K562 (cell line): Measurements from ENCODE around the gene GNPAT. TPM values are rescaled to one million over a fixed set of nuclear protein-coding genes. Genes with fewer than 3 reads are reported as not detected.
A peak's percentile ranks its signal among the peaks of the same experiment; 100 is the strongest.

ENCODE experiments used
- CHD2 ChIP-seq: IDR thresholded peaks from 2 replicates; pipeline ENCODE4 v1.6.1; 2011; ENCODE audit warnings: low read depth, low read length
- GTF2A2 ChIP-seq: IDR thresholded peaks from 2 replicates; pipeline ENCODE4 v1.6.1; 2016; ENCODE audit warnings: mild to moderate bottlenecking, missing genetic modification characterization, missing compliant biosample characterization
- HDAC1 ChIP-seq, 2 experiments: fragments of 450-650 bp; IDR thresholded peaks; 2 replicates each; pipeline ENCODE4 v1.6.1; 2016 to 2017; ENCODE audit warnings: inconsistent platforms in 1 of 2, mild to moderate bottlenecking in 1 of 2, moderate library complexity in 1 of 2
- HNRNPLL ChIP-seq: fragments of 200-400 bp; formaldehyde crosslinking; IDR thresholded peaks from 2 replicates; pipeline ENCODE4 v1.6.1; 2017; ENCODE audit warnings: low read length, low read depth, mild to moderate bottlenecking; ENCODE audit not compliant: poor library complexity, severe bottlenecking
- ILK ChIP-seq: fragments of 450-650 bp; IDR thresholded peaks from 2 replicates; pipeline ENCODE4 v1.6.1; 2016; ENCODE audit warnings: missing genetic modification characterization, low read depth, mild to moderate bottlenecking, missing compliant biosample characterization, moderate library complexity, borderline replicate concordance
- JUNB ChIP-seq: fragments of 450-650 bp; formaldehyde crosslinking; conservative IDR thresholded peaks from 2 replicates; pipeline ENCODE4 v1.4.0; 2020; ENCODE audit warnings: mild to moderate bottlenecking
- MAZ ChIP-seq, 2 experiments: fragments of 450-650 bp in 1 of 2; sonication (generic) in 1 of 2; formaldehyde crosslinking; IDR thresholded peaks in 1 of 2; conservative IDR thresholded peaks in 1 of 2; 2 replicates each; pipeline versions ENCODE4 v1.4.0 to v1.5.0; 2020; ENCODE audit warnings: mild to moderate bottlenecking in 1 of 2, missing genetic modification reagents in 1 of 2
- PHF8 ChIP-seq: fragments of 200-600 bp; sonication (generic); IDR thresholded peaks from 2 replicates; pipeline ENCODE4 v1.6.1; 2012; ENCODE audit warnings: mixed run types, mild to moderate bottlenecking, inconsistent platforms, low read length, moderate library complexity, borderline replicate concordance
- POLR2AphosphoS5 ChIP-seq: IDR thresholded peaks from 2 replicates; pipeline ENCODE4 v1.6.1; 2011; ENCODE audit warnings: mild to moderate bottlenecking, low read depth, low read length, moderate library complexity; ENCODE audit not compliant: control insufficient read depth, insufficient read depth
- RBM15 ChIP-seq: fragments of 200-400 bp; formaldehyde crosslinking; IDR thresholded peaks from 2 replicates; pipeline ENCODE4 v1.6.1; 2018; ENCODE audit warnings: mild to moderate bottlenecking, low read length, moderate library complexity; ENCODE audit not compliant: insufficient read depth
- SIRT6 ChIP-seq: IDR thresholded peaks from one replicate; pipeline ENCODE4 v1.6.1; 2012; ENCODE audit warnings: low read depth, mild to moderate bottlenecking, control low read depth, inconsistent platforms, low read length, moderate library complexity
- TAF15 ChIP-seq: fragments of 200-400 bp; formaldehyde crosslinking; IDR thresholded peaks from 2 replicates; pipeline ENCODE4 v1.6.1; 2017; ENCODE audit warnings: mild to moderate bottlenecking, low read depth, low read length, moderate library complexity
- TCF7 ChIP-seq: sonication (generic); IDR thresholded peaks from 2 replicates; pipeline ENCODE4 v1.6.1; 2016; ENCODE audit warnings: antibody characterized with exemption, borderline replicate concordance
- TCF7L2 ChIP-seq: fragments of 150-350 bp; IDR thresholded peaks from 2 replicates; pipeline ENCODE4 v1.6.1; 2016; ENCODE audit warnings: low read depth, mild to moderate bottlenecking, low read length, moderate library complexity
- ZNF12 ChIP-seq: sonication (generic); formaldehyde crosslinking; IDR thresholded peaks from 2 replicates; pipeline ENCODE4 v1.4.0; 2020; ENCODE audit warnings: mild to moderate bottlenecking, missing genetic modification reagents
- ZNF316 ChIP-seq: fragments of 450-650 bp; IDR thresholded peaks from 2 replicates; pipeline ENCODE4 v1.6.1; 2016
- ZNF583 ChIP-seq: fragments of 250-450 bp; sonication (Bioruptor Pico); IDR thresholded peaks from 2 replicates; pipeline ENCODE4 v1.4.0; 2020
- ZNF699 ChIP-seq: fragments of 250-450 bp; sonication (Bioruptor Pico); IDR thresholded peaks from 2 replicates; pipeline ENCODE4 v1.8.0; 2021; ENCODE audit warnings: mild to moderate bottlenecking, moderate library complexity; ENCODE audit not compliant: insufficient replicate concordance
- polyA plus RNA-seq, 8 experiments: library from polyadenylated mRNA; depleted of rRNA in 4 of 8; stranded (reverse) in 5 of 8; unstranded in 3 of 8; fragments of >200 nt; fragmentation: Nextera tagmentation in 2 of 8; fragmentation: Illumina TruSeq in 1 of 8; extraction: Ambion mirVana in 2 of 8; extraction: Trizol in 1 of 8; gene quantifications; 2 replicates each; pipeline versions ENCODE4 v1.2.1 to v1.2.3, GENCODE V29; 2011 to 2014; ENCODE audit warnings: inconsistent platforms in 1 of 8, missing spikeins in 1 of 8
- total RNA-seq, 7 experiments: library from RNA; depleted of rRNA in 6 of 7; stranded (reverse); fragments of >200 nt in 6 of 7; fragmentation: Illumina TruSeq in 2 of 7; extraction: Trizol in 2 of 7; gene quantifications; 2 replicates each; pipeline versions ENCODE4 v1.2.1 to v1.2.3, GENCODE V29; 2011 to 2021; ENCODE audit warnings: low replicate concordance in 1 of 7
- TF ChIP-seq, protein P1 (sequence below): sonication (generic); formaldehyde crosslinking; IDR thresholded peaks from 2 replicates; pipeline ENCODE4 v1.8.0; 2023; ENCODE audit warnings: missing genetic modification reagents, mild to moderate bottlenecking, borderline replicate concordance
- TF ChIP-seq, protein P2 (sequence below): fragments of 450-650 bp; IDR thresholded peaks from 2 replicates; pipeline ENCODE4 v1.6.1; 2017; ENCODE audit warnings: mild to moderate bottlenecking, moderate library complexity
- TF ChIP-seq, protein P3 (sequence below): fragments of 250-450 bp; sonication (Bioruptor Pico); IDR thresholded peaks from 2 replicates; pipeline ENCODE4 v1.6.1; 2021; ENCODE audit warnings: mild to moderate bottlenecking

The GNPAT gene
- total and polyA plus RNA-seq, 9 of the 15 experiments (the other 6 are each of a cell fraction or from before 2014, with no cell fraction given): 32.1 to 68.8 (median 50.7) TPM

DNA sequence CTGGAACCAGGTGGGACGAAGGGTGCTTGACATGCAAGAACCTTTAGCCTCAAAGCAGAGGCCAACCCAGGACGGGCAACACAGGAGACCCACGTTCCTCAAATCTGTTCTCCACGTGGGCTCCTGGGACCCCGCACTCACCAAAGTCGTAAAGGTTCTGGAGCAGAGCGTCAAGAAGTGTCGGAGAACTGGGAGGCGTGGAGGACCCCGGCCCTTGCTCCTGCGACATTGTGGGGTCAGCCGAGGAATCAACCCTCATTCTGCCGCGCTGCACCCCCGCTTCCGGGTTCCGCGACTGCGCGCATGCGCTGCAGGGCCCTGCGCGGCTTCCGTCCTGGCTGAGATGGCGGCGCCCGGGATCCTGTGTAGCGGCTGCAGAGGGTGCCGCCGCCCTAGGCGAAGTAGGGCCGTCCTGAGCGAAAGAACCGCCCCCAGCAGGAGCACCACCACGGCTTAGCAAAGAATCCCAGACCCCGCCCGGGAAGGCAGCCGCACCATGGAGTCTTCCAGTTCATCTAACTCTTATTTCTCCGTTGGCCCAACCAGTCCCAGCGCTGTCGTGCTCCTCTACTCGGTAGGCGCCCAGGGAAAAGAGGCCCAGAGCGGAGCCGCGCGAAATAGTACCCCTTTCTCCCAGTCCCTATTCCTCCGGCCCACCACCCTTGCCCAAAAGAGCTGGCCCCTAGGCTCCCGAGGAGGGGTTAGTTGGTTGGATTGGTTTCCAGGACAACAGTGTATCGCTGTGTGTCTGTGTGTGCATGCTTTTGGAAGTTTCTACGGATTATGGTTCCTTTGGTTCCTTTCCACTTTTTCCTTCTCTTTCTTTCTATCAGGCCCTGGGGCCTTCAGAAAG is at the start of gene GNPAT (continued):
- TF ChIP-seq ILK (tag): no peak
- peak; percentile 89 for TF ChIP-seq POLR2AphosphoS5
- no peak for TF ChIP-seq TCF7L2
- TF ChIP-seq, protein P1, sequence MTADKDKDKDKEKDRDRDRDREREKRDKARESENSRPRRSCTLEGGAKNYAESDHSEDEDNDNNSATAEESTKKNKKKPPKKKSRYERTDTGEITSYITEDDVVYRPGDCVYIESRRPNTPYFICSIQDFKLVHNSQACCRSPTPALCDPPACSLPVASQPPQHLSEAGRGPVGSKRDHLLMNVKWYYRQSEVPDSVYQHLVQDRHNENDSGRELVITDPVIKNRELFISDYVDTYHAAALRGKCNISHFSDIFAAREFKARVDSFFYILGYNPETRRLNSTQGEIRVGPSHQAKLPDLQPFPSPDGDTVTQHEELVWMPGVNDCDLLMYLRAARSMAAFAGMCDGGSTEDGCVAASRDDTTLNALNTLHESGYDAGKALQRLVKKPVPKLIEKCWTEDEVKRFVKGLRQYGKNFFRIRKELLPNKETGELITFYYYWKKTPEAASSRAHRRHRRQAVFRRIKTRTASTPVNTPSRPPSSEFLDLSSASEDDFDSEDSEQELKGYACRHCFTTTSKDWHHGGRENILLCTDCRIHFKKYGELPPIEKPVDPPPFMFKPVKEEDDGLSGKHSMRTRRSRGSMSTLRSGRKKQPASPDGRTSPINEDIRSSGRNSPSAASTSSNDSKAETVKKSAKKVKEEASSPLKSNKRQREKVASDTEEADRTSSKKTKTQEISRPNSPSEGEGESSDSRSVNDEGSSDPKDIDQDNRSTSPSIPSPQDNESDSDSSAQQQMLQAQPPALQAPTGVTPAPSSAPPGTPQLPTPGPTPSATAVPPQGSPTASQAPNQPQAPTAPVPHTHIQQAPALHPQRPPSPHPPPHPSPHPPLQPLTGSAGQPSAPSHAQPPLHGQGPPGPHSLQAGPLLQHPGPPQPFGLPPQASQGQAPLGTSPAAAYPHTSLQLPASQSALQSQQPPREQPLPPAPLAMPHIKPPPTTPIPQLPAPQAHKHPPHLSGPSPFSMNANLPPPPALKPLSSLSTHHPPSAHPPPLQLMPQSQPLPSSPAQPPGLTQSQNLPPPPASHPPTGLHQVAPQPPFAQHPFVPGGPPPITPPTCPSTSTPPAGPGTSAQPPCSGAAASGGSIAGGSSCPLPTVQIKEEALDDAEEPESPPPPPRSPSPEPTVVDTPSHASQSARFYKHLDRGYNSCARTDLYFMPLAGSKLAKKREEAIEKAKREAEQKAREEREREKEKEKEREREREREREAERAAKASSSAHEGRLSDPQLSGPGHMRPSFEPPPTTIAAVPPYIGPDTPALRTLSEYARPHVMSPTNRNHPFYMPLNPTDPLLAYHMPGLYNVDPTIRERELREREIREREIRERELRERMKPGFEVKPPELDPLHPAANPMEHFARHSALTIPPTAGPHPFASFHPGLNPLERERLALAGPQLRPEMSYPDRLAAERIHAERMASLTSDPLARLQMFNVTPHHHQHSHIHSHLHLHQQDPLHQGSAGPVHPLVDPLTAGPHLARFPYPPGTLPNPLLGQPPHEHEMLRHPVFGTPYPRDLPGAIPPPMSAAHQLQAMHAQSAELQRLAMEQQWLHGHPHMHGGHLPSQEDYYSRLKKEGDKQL (CRISPR knock-in tag): no peak
- no peak for TF ChIP-seq SIRT6
- TF ChIP-seq ZNF316: no peak
- TF ChIP-seq PHF8: peak; percentile 98
- no peak for TF ChIP-seq HNRNPLL
- TF ChIP-seq CHD2: no peak
- TF ChIP-seq JUNB (CRISPR knock-in tag): no peak
- TF ChIP-seq, protein P2, sequence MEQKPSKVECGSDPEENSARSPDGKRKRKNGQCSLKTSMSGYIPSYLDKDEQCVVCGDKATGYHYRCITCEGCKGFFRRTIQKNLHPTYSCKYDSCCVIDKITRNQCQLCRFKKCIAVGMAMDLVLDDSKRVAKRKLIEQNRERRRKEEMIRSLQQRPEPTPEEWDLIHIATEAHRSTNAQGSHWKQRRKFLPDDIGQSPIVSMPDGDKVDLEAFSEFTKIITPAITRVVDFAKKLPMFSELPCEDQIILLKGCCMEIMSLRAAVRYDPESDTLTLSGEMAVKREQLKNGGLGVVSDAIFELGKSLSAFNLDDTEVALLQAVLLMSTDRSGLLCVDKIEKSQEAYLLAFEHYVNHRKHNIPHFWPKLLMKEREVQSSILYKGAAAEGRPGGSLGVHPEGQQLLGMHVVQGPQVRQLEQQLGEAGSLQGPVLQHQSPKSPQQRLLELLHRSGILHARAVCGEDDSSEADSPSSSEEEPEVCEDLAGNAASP: no peak
- peak; percentile 42; the same call in 1 of the 2 replicates for TF ChIP-seq GTF2A2
- TF ChIP-seq, protein P3, sequence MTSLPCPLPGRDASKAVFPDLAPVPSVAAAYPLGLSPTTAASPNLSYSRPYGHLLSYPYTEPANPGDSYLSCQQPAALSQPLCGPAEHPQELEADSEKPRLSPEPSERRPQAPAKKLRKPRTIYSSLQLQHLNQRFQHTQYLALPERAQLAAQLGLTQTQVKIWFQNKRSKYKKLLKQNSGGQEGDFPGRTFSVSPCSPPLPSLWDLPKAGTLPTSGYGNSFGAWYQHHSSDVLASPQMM (CRISPR knock-in tag): no peak
- TF ChIP-seq TCF7: peak; percentile 67; the same call in 1 of the 2 replicates
- TF ChIP-seq RBM15: no peak
- no peak for TF ChIP-seq ZNF699 (CRISPR knock-in tag)
- TF ChIP-seq HDAC1 (IDR thresholded peaks at IDR 0.05): peak in 1 of 2 experiments; percentile 93; a peak in 2 of 4 replicates
- no peak for TF ChIP-seq ZNF12 (CRISPR knock-in tag)
- peak; percentile 20; the same call in 1 of the 2 replicates for TF ChIP-seq ZNF583 (CRISPR knock-in tag)
- peak; percentile 65 to 72 for TF ChIP-seq MAZ (CRISPR knock-in tag; conservative IDR thresholded peaks at IDR 0.05 in 1 of 2, IDR thresholded peaks at IDR 0.05 in 1 of 2)
- no peak for TF ChIP-seq TAF15
